ENCODE results near the gene IL27RA.

DNA sequence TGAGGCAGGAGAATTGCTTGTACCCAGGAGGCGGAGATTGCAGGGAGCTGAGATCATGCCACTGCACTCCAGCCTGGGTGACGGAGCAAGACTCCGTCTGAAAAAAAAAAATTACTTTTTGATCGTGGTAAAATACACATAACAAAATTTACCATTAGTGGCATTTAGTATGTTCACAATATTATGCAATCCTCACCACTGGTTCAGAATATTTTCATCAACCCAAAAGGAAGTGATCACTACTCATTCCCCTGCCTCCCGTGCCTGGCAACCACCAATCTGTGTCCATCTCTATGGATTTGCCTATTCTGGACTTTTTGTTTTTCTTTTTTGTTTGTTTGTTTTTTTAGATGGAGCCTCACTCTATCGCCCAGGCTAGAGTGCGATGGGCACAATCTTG, 31.5 kb downstream of the IL27RA start:
- TF ChIP-seq, protein P1, sequence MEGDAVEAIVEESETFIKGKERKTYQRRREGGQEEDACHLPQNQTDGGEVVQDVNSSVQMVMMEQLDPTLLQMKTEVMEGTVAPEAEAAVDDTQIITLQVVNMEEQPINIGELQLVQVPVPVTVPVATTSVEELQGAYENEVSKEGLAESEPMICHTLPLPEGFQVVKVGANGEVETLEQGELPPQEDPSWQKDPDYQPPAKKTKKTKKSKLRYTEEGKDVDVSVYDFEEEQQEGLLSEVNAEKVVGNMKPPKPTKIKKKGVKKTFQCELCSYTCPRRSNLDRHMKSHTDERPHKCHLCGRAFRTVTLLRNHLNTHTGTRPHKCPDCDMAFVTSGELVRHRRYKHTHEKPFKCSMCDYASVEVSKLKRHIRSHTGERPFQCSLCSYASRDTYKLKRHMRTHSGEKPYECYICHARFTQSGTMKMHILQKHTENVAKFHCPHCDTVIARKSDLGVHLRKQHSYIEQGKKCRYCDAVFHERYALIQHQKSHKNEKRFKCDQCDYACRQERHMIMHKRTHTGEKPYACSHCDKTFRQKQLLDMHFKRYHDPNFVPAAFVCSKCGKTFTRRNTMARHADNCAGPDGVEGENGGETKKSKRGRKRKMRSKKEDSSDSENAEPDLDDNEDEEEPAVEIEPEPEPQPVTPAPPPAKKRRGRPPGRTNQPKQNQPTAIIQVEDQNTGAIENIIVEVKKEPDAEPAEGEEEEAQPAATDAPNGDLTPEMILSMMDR (IDR thresholded peaks at IDR 0.05 in 2 of 3, conservative IDR thresholded peaks at IDR 0.05 in 1 of 3; ENCODE audit: borderline replicate concordance in 1 of 3, insufficient read depth in 1 of 3, low read depth in 2 of 3, low read length in 2 of 3), result no peak
- TF ChIP-seq SRF (IDR thresholded peaks at IDR 0.05; ENCODE audit: low read depth) (no peak), EGR1 (IDR thresholded peaks at IDR 0.05; ENCODE audit: low read depth) (no peak)
- TF ChIP-seq, protein P2, sequence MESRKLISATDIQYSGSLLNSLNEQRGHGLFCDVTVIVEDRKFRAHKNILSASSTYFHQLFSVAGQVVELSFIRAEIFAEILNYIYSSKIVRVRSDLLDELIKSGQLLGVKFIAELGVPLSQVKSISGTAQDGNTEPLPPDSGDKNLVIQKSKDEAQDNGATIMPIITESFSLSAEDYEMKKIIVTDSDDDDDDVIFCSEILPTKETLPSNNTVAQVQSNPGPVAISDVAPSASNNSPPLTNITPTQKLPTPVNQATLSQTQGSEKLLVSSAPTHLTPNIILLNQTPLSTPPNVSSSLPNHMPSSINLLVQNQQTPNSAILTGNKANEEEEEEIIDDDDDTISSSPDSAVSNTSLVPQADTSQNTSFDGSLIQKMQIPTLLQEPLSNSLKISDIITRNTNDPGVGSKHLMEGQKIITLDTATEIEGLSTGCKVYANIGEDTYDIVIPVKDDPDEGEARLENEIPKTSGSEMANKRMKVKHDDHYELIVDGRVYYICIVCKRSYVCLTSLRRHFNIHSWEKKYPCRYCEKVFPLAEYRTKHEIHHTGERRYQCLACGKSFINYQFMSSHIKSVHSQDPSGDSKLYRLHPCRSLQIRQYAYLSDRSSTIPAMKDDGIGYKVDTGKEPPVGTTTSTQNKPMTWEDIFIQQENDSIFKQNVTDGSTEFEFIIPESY (IDR thresholded peaks at IDR 0.05; ENCODE audit: extremely low read depth, insufficient replicate concordance, low read length), result no peak
- TF ChIP-seq, protein P3, sequence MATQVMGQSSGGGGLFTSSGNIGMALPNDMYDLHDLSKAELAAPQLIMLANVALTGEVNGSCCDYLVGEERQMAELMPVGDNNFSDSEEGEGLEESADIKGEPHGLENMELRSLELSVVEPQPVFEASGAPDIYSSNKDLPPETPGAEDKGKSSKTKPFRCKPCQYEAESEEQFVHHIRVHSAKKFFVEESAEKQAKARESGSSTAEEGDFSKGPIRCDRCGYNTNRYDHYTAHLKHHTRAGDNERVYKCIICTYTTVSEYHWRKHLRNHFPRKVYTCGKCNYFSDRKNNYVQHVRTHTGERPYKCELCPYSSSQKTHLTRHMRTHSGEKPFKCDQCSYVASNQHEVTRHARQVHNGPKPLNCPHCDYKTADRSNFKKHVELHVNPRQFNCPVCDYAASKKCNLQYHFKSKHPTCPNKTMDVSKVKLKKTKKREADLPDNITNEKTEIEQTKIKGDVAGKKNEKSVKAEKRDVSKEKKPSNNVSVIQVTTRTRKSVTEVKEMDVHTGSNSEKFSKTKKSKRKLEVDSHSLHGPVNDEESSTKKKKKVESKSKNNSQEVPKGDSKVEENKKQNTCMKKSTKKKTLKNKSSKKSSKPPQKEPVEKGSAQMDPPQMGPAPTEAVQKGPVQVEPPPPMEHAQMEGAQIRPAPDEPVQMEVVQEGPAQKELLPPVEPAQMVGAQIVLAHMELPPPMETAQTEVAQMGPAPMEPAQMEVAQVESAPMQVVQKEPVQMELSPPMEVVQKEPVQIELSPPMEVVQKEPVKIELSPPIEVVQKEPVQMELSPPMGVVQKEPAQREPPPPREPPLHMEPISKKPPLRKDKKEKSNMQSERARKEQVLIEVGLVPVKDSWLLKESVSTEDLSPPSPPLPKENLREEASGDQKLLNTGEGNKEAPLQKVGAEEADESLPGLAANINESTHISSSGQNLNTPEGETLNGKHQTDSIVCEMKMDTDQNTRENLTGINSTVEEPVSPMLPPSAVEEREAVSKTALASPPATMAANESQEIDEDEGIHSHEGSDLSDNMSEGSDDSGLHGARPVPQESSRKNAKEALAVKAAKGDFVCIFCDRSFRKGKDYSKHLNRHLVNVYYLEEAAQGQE (IDR thresholded peaks at IDR 0.05; ENCODE audit: low read depth), result no peak
- TF ChIP-seq, protein P4, sequence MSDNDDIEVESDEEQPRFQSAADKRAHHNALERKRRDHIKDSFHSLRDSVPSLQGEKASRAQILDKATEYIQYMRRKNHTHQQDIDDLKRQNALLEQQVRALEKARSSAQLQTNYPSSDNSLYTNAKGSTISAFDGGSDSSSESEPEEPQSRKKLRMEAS (IDR thresholded peaks at IDR 0.05), result no peak
- TF ChIP-seq, protein P5, sequence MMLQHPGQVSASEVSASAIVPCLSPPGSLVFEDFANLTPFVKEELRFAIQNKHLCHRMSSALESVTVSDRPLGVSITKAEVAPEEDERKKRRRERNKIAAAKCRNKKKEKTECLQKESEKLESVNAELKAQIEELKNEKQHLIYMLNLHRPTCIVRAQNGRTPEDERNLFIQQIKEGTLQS (IDR thresholded peaks at IDR 0.05), result no peak

Data from HCT116 (cell line).